Mesendoderm (in vitro differentiated cells): Measurements from ENCODE around the gene SLC8B1. TPM values are rescaled to one million over a fixed set of nuclear protein-coding genes. Genes with fewer than 3 reads are reported as not detected.

Source experiments
- DNase-seq: peaks from one replicate; pipeline ENCODE4 v3.0.0; 2013
- H2AK5ac ChIP-seq: 2 replicates; pipeline ENCODE4 v1.6.1; 2013; ENCODE audit warnings: low read length, inconsistent platforms
- H2BK120ac ChIP-seq: 2 replicates; pipeline ENCODE4 v1.6.1; 2013; ENCODE audit warnings: low read depth, mild to moderate bottlenecking, low read length, moderate library complexity, mixed read lengths
- H2BK15ac ChIP-seq: replicated peaks from 2 replicates; pipeline ENCODE4 v1.6.1; 2013; ENCODE audit warnings: low read depth, mild to moderate bottlenecking, moderate library complexity
- H2BK5ac ChIP-seq: 2 replicates; pipeline ENCODE4 v1.6.1; 2013; ENCODE audit warnings: low read length, inconsistent platforms
- H3K18ac ChIP-seq: 2 replicates; pipeline ENCODE4 v1.6.1; 2013; ENCODE audit warnings: mild to moderate bottlenecking, low read length, mixed read lengths
- H3K23ac ChIP-seq: one replicate; pipeline ENCODE4 v1.6.1; 2013; ENCODE audit warnings: low read length
- H3K27ac ChIP-seq: 2 replicates; pipeline ENCODE4 v1.5.1; 2013; ENCODE audit warnings: low read depth, mild to moderate bottlenecking, inconsistent platforms, low read length, moderate library complexity
- H3K27me3 ChIP-seq: 2 replicates; pipeline ENCODE4 v1.6.1; 2013; ENCODE audit warnings: low read length, control low read depth, mild to moderate bottlenecking, inconsistent platforms; ENCODE audit not compliant: insufficient read depth, poor library complexity
- H3K36me3 ChIP-seq: 2 replicates; pipeline ENCODE4 v1.6.1; 2013; ENCODE audit warnings: low read length, inconsistent platforms; ENCODE audit not compliant: control insufficient read depth, insufficient read depth
- H3K4ac ChIP-seq: one replicate; pipeline ENCODE4 v1.6.1; 2013; ENCODE audit warnings: low read depth, mild to moderate bottlenecking, low read length, moderate library complexity
- H3K4me1 ChIP-seq: 2 replicates; pipeline ENCODE4 v1.6.1; 2013; ENCODE audit warnings: low read depth, low read length, inconsistent platforms; ENCODE audit not compliant: control insufficient read depth
- H3K4me2 ChIP-seq: 2 replicates; pipeline ENCODE4 v1.6.1; 2013; ENCODE audit warnings: low read length
- H3K4me3 ChIP-seq: 2 replicates; pipeline ENCODE4 v1.5.1; 2013; ENCODE audit warnings: mild to moderate bottlenecking, low read length
- H3K56ac ChIP-seq: one replicate; pipeline ENCODE4 v1.6.1; 2013; ENCODE audit warnings: low read length
- H3K79me1 ChIP-seq: 2 replicates; pipeline ENCODE4 v1.6.1; 2013; ENCODE audit warnings: low read length, inconsistent platforms
- H3K79me2 ChIP-seq: 2 replicates; pipeline ENCODE4 v1.6.1; 2013; ENCODE audit warnings: mild to moderate bottlenecking, low read length; ENCODE audit not compliant: control insufficient read depth, insufficient read depth
- H3K9ac ChIP-seq: 2 replicates; pipeline ENCODE4 v1.6.1; 2013; ENCODE audit warnings: low read length, inconsistent platforms
- H4K5ac ChIP-seq: one replicate; pipeline ENCODE4 v1.6.1; 2013; ENCODE audit warnings: low read length
- H4K8ac ChIP-seq: one replicate; pipeline ENCODE4 v1.6.1; 2013; ENCODE audit warnings: low read depth, mild to moderate bottlenecking, control low read depth, low read length, moderate library complexity
- WGBS: extraction: QIAGEN DNeasy Blood & Tissue Kit; methylation state at CpG from one replicate; pipeline ENCODE4 v1.1.7; 2013; ENCODE audit warnings: low lambda C conversion rate, missing lambda C conversion rate; ENCODE audit not compliant: insufficient coverage; ENCODE audit errors: extremely low coverage; 5-methylcytosine and 5-hydroxymethylcytosine counted together
- small RNA-seq: library from polyadenylated mRNA; stranded (forward); fragments of <200 nt; extraction: miRNeasy Mini kit (QIAGEN cat#:217004); gene quantifications from one replicate; pipeline ENCODE3, GENCODE V24; 2013; ENCODE audit not compliant: insufficient read depth

SLC8B1 gene

GRCh38 chr12:113251404-113252070 lies 83.4 kb downstream of the SLC8B1 start:
- no peaks in the 10 kb centered on the region for H3K79me2 ChIP-seq
- H3K18ac ChIP-seq = no peak overlapping the region
- H3K4me2 ChIP-seq = no peak overlapping the region
- H3K23ac ChIP-seq = no peak overlapping the region
- no peak overlapping the region for H2BK120ac ChIP-seq
- no peak for DNase-seq
- no peak overlapping the region for H4K5ac ChIP-seq
- no peaks in the 10 kb centered on the region for H3K36me3 ChIP-seq
- no peak overlapping the region for H2BK5ac ChIP-seq
- H2BK15ac ChIP-seq = no peak overlapping the region
- H4K8ac ChIP-seq = no peak overlapping the region
- no CpG with 5 or more reads among the region's 16 CpGs for WGBS
- no peak overlapping the region for H3K56ac ChIP-seq
- no peak overlapping the region for H3K4me3 ChIP-seq
- H3K4me1 ChIP-seq = peaks cover 5% of the 10 kb centered on the region
- no peaks in the 10 kb centered on the region for H3K79me1 ChIP-seq
- H3K27ac ChIP-seq = no peak overlapping the region
- H3K4ac ChIP-seq = no peak overlapping the region
- H3K27me3 ChIP-seq = no peaks in the 10 kb centered on the region
- no peak overlapping the region for H3K9ac ChIP-seq
- H2AK5ac ChIP-seq = no peak overlapping the region

- no peak overlapping the region for H3K9ac ChIP-seq
- no peak overlapping the region for H3K18ac ChIP-seq
- H3K36me3 ChIP-seq = no peaks in the 10 kb centered on the region
- peaks cover 13% of the 10 kb centered on the region for H3K4me1 ChIP-seq
- no peaks in the 10 kb centered on the region for H3K79me1 ChIP-seq
- no peak overlapping the region for H2BK5ac ChIP-seq
- H2AK5ac ChIP-seq = no peak overlapping the region
- H4K5ac ChIP-seq = no peak overlapping the region
- no peaks in the 10 kb centered on the region for H3K27me3 ChIP-seq
- H4K8ac ChIP-seq = no peak overlapping the region
- no peak overlapping the region for H2BK120ac ChIP-seq
- H3K4ac ChIP-seq = no peak overlapping the region
- no peak overlapping the region for H3K4me2 ChIP-seq
- no peak overlapping the region for H3K23ac ChIP-seq
- WGBS = no CpG with 5 or more reads among the region's 6 CpGs
- H3K56ac ChIP-seq = no peak overlapping the region
- H3K79me2 ChIP-seq = no peaks in the 10 kb centered on the region
- DNase-seq = no peak
- no peak overlapping the region for H3K27ac ChIP-seq
- no peak overlapping the region for H3K4me3 ChIP-seq
- H2BK15ac ChIP-seq = no peak overlapping the region
Observed at GRCh38 chr12:113250045-113250444, 84.9 kb downstream of the SLC8B1 start.

GRCh38 chr12:113249546-113249945 lies 85.4 kb downstream of the SLC8B1 start:
- Histone ChIP-seq H3K23ac (no peak overlapping the region), H2BK15ac (no peak overlapping the region), H3K9ac (no peak overlapping the region), H3K56ac (no peak overlapping the region), H3K79me1 (no peaks in the 10 kb centered on the region), H3K27me3 (no peaks in the 10 kb centered on the region), H2BK5ac (no peak overlapping the region), H3K4me2 (no peak overlapping the region), H2AK5ac (no peak overlapping the region), H4K5ac (no peak overlapping the region), H3K27ac (no peak overlapping the region), H4K8ac (no peak overlapping the region), H3K4me3 (no peak overlapping the region), H3K79me2 (no peaks in the 10 kb centered on the region), H3K4me1 (peaks cover 13% of the 10 kb centered on the region), H3K18ac (no peak overlapping the region), H2BK120ac (no peak overlapping the region), H3K4ac (no peak overlapping the region), H3K36me3 (no peaks in the 10 kb centered on the region)
- DNase-seq = no peak
- no CpG with 5 or more reads among the region's 12 CpGs for WGBS

- H3K79me1 ChIP-seq = no peaks in the 10 kb centered on the region
Observed at GRCh38 chr12:113248842-113249435, 86.0 kb downstream of the SLC8B1 start.

More at GRCh38 chr12:113248842-113249435, 86.0 kb downstream of the SLC8B1 start:
- H2AK5ac ChIP-seq = no peak overlapping the region
- no peaks in the 10 kb centered on the region for H3K27me3 ChIP-seq
- H3K4me3 ChIP-seq = no peak overlapping the region
- H3K23ac ChIP-seq = no peak overlapping the region
- no peaks in the 10 kb centered on the region for H3K79me2 ChIP-seq
- H3K4ac ChIP-seq = no peak overlapping the region
- no peak overlapping the region for H2BK120ac ChIP-seq
- no peak overlapping the region for H2BK5ac ChIP-seq
- peaks cover 13% of the 10 kb centered on the region for H3K4me1 ChIP-seq
- H3K27ac ChIP-seq = no peak overlapping the region
- no peaks in the 10 kb centered on the region for H3K36me3 ChIP-seq
- H4K5ac ChIP-seq = no peak overlapping the region
- H2BK15ac ChIP-seq = no peak overlapping the region
- H3K18ac ChIP-seq = no peak overlapping the region
- H3K4me2 ChIP-seq = no peak overlapping the region
- WGBS = no CpG with 5 or more reads among the region's 11 CpGs
- DNase-seq = no peak
- no peak overlapping the region for H3K56ac ChIP-seq
- H3K9ac ChIP-seq = no peak overlapping the region
- H4K8ac ChIP-seq = no peak overlapping the region

Small RNA genes within 50 kb of the gene (small RNA-seq; reads per million reads assigned to genes)
- gene MIR6762 = not detected
